Stimulated activated CD8-positive, alpha-beta memory T cell treated with anti-CD3 and anti-CD28 coated beads, Interleukin-7, amount 100 ng/mL, for 24 hours (primary cell): Measurements from ENCODE around the gene DAB1.

Source experiments
- DNase-seq: peaks from one replicate; pipeline ENCODE4 v3.0.0-alpha.2; 2020; ENCODE audit warnings: low read depth

The DAB1 gene

DNA sequence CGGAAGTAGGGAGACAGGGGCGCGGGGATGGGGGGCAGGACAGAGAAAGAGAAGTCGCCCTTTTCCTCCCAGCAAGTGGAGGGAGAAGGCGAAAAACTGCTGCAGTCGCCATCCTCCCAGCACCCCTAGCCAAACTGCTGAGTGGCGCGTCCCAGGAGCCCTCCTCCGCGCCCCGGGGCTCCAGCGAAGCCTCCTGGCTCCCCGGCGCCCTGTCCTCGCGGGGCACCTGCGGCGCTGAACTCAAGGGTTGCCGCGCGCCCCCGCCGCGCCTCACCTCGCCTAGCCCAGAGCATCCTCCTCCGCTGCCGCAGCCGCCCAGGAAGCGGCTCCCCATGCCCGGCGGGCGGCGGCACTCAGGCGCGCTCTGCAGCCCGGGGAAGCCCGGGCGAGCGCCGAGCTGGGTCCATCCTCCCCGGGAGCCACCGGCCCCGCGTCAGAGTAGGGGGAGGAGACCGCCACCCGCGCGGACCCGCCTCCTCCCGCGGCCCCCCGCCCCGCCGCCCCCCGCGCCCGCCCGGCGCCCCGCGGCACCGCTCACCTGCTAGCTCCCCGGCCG lies at the start of gene DAB1:
Gene DAB1 (minus strand): TSS at position 405 of the 556 bp plus-strand sequence. CDS start 133,030 bp downstream, outside the sequence.
- DNase-seq: no peak

DNA sequence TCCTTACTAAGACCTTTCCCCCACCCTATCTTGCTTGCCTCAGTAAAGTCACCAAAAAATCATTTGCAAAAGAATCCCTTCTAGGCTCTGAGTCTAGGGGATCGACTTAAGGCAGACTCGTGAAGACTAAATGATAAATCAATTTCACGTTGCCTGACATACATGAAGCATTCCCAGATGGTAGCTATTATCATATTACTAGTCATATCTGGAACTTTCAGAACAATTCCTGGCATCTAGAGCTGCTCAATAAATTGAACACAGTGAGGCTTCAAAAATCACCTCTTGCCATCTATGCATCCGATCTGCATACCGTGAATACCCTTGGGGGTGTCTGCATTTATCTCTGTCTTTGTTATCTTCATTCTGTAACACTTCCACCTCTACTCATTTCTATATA lies 49.6 kb upstream of the DAB1 start:
- no peak for DNase-seq

DNA sequence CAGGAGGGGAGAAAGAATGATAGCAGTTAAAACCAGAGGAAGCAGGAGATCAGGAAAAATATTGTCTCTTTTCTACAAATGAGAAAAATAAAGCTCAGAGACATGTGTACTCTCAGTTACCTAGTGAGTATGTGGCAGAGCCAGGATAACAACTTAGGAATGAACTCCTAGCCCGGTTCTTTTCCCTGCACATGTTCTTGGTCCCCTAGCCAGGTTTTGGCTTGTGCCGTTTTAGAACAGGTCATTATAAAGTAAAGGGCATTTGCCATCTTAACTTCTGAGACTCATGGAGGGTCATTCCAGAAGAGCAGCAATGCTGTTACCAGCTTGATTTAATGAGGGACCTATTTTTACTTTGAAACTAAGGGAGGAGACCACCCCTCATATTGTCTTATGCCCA lies 48.1 kb upstream of the DAB1 start:
- DNase-seq: no peak

DNA sequence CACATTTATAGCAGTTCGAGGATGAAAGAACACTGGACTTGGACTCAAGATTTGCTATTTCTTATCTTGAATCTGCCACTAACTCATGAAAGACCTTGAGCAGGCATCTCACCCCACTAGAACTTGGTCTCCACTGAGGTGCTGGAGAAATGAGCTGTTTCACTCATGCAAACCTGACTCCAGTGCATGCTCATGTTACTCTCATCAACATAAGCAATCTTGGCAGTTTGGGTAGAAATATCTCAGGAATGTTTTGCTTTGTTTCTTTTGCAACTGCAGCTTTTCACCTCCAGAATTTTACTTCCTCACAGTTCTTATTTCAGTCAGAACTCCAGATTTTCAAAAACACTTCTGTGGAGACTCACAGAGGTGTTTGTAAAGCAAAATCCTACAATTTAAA lies 46.2 kb upstream of the DAB1 start:
- DNase-seq: no peak

DNA sequence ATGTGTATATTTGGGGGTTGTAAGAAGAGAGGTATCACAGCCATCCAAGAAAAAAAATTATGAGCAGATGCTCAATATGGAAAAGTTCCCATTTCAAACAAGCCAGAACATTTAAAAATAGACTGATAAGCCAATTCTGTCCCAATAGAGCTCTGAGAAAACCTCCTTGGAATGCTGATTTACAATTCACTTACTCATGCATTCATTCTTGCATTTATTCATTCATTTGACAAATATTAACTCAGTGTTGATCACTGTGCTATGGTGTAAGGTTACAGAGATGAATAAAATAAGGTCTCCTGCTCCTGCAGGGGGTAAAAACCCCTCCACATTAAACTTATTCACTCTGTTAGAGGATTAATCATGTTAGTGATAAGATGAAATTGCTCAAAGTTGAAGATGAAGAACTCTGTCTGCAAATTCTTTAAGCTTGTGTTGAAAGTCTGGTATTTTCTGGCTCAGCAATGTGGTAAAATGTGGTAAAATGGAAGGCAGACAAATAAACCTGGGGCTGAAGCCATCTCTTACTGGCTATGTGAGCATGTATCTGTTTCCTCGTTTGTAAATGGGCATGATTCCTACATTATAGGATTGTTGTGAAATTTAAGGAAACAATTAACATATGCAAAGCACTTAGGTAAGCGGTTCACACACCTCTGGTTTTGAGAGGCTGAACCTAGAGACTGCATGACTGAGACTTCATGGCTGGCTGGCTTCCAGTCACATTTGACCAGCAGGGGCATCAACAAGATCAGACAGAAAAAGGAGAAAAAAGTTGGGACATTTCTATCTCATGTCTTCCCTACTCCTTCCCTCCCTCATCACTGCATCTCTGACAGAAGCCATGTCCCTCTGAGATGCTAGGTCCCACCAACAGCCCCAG lies 45.0 kb upstream of the DAB1 start:
- no peak for DNase-seq

DNA sequence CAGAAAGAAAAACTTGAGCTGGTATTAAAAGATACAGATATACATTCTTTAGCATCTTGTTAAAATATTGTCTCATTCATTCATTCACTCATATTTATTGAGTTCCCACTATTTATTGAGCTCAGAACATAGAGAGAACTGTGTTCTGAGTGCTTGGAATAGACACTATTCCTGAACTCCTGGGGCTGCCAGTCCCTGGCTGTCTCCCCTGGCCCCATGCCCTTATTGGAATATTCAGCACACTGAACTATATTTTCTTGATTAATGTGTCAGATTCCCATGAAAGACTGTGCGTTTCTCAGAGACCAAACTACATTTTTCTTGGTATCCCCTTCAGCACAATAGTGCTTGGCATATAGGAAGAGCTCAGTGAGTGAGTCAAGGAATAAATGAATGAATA lies 44.0 kb upstream of the DAB1 start:
- DNase-seq: no peak

DNA sequence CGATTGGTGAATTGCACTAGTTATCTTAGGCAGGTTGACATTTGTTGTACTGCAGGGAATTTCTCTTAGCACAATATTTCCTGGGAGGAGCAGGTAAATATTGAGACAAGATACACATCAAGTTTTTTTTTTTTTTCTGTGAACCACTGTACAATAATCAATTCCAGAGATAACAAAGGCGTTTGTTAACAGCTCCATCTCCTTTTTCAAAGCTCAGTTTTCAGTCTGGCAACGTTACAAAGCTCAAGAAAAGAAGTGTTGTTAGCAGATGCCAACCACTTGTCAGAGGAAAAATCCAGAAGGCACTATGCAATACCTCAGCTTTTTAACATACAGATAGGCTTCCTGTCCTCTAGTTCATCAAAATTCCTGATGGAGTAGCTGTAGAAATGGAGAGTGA lies 40.9 kb upstream of the DAB1 start:
- no peak for DNase-seq

DNA sequence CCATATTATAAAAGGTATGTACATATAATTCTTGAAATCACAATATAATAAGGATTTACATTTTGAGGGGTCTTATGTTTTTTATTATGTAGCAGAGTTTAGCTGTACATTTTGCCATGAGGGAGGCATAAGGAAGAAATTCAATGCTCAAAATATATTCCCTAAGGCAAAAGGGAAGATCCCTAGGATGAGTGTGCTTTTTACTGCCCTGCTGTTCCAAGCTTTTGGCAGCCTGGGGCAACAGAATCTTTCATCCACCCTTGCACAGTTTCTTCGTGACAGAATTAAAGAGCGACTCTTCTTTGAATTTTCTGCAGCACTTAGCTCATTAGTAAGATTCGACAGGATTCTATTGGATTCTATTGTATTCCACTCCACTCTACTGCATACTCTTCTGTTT lies 39.5 kb upstream of the DAB1 start:
- no peak for DNase-seq

DNA sequence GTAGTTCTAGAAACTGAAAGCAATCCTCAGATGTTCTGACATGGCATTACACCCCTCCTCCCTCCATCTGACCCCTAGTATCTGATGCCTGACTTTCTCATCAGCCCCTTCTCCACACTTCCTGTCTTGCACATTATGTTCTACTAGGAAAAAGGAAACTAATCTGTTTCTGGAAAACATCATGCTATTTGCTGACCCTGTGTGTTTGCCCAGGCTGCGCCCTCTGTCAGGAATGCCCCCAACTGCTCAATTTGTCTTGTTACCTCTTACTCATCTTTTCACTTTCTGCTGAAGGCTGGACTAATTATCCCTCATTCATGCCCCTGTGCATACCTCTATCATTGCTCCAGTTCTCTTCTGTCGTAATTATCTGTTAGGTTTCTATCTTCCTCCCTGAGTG lies 37.5 kb upstream of the DAB1 start:
- DNase-seq: no peak

DNA sequence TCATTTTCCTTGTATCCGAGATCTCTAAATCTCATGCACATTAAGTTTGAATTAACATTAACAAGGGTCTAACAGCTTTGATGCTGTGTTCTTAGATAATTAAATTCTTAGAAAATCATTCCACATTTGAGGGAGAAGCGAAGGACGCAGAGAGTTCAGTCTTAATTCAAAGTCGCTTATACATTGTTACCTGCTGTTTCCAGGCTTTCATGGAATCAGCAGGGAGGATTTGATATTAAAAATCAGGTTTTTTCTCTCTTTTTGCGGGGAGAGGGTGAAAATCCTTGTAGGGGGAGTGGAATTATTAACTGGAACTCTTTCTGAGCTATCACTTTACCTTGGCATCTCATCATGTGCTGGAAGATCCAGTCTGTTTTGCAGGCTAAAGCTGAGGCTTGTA lies 27.7 kb upstream of the DAB1 start:
- no peak for DNase-seq

DNA sequence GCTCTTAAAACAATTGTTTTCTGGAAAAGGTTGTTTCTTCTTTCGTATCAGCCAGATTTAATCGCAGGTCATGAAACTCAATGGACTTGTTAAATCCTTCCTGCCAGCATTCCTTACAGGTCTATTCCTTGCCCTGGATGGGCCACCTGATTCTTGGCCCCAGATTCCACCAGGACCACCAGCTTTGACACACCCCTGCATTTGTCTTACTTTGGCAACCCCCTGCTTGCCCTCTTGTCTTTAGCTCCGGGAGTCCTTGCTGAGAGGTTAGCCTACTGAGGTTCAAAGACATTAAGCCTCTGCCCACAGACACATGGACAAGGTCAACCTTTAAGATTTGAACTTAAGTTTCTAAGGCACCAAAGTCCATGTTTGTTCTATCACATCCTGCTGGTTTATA lies 27.1 kb upstream of the DAB1 start:
- DNase-seq: no peak

DNA sequence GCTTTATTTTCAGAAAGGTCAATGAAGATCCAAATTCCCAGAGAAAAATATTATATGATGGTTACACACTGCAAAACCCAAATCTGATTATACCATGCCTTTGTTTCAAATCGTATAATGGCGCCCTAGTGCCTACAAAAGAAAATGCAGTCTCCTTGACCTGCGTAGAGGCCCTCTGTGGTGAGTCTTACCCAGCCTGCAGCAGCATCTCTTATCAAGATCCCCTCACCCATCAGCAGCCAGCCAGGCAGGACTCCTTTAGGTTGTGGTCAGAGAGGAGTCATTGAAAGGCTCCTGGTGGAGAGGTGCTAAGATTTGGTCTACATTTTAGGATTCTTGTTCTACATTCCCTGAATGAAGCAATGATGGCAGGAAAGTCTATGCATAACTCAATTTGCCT lies 23.7 kb upstream of the DAB1 start:
- DNase-seq: no peak

DNA sequence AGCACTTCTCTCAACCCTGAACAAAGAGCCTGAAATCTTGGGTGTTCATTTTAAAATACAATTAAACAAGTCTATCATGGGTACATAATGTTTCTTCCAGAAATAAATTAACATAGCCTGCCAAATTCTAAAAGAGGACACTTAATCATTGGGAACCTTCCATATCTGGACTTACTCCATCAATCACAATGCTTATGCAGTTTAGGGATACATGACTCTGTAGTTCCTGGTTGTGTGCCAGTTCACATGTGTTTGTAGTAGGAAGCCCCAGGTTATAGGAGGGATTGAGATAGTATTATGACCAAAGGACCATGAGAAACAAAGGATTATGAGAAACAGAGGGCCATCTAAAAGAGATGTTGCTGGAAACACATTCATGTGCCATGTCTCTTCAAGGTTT lies 19.1 kb upstream of the DAB1 start:
- no peak for DNase-seq

DNA sequence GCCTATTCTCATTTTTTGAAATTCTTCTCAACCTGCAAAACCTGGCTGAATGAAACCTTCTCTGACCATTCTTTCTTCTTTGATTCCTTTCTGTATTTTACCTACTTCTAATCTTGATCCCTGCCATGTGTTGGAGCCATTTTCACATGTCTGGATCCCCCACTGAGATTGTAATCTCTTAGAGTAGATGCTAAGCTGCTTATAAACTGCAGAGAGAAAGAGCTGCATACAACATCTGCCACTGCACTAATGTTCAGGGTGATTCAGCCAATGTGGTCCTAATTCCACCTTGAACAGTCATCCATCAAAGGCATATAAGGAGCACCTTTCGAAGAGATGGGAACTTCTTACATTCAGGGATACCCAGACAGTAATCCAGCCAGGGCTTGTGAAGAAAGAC lies 16.2 kb upstream of the DAB1 start:
- DNase-seq: no peak

DNA sequence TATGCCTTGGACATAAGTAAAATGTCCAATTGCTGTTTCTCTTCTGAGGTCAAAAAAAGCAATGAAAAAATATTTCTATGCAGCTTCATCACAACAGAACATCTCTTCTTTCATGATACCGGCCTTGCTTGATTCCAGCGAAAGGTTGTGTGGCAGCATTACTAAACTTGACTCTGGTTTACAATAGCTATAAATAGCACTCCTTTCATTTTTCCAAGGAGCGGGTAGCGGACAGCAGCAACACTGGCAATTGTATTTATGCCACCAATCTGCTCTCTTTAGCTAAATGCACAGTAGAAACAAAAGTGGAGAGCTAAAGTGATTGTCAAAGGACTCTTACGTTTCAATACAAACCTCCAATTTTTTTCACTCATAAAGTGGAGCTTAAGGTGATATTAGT lies 7.5 kb upstream of the DAB1 start:
- DNase-seq: no peak

DNA sequence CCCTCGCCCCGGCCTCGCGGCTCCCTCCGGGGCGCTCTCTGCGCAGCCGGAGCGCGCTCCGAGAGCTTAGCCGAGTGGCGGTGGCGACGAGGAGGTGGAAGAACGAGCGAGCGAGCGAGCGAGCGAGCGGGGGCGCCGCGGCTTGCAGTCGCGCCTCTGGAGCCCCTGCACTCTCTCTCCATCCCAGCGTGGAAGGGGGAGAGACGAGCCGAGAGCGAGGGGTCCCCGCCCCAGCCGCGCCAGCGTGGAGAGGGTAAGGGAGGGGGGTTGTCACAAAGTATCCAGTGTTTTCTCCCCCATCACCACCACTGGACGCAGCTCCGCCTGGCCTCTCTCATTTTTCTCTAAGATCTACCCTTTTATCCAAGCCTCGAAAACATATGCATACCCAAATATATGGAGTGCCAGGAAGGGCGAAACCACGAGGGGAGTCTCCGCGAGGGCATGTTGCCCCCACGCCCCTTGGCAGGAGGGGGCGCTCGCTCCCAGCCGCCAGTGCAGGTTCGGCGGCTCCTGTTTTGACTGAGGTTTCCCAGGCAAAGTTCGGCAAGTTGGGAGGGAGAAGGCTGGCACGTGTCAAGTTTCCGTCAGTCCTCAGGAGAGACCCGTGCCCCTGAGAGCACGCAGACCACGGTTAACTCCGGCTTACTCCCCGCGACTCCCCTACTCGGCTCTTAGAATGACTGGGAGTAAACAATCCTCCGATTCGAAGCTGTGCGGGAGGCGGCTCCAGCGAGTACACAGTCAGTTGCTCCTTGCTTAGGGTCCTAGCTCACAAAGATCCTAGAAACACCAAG lies 569 bp upstream of the DAB1 start:
- DNase-seq: no peak

DNA sequence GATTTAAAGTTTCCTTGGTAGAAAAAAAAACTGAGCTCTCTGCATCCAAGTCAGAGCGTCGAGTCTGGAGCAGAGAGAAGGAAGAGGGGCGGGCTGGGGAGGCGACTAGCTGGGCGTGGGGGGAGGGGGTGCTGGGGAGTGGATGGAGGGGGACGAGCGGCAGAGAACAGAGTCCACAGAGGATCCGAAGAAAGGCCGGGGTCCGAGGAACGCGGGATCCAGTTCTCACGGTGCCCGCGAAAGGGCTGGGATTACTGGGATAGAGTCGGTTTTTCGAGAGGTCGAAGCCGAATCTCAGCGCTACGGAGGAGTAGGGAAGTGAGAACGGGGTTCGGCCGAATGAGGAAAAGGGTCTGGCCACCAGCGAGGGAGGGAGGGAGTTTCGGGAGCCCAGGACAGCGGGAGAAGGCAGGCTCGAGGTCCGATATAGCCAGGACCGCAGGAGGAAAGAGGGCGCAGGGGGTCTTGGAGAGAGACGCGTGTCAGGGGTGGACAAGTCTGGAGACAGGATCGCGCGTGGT lies 665 bp downstream of the DAB1 start:
- no peak for DNase-seq

DNA sequence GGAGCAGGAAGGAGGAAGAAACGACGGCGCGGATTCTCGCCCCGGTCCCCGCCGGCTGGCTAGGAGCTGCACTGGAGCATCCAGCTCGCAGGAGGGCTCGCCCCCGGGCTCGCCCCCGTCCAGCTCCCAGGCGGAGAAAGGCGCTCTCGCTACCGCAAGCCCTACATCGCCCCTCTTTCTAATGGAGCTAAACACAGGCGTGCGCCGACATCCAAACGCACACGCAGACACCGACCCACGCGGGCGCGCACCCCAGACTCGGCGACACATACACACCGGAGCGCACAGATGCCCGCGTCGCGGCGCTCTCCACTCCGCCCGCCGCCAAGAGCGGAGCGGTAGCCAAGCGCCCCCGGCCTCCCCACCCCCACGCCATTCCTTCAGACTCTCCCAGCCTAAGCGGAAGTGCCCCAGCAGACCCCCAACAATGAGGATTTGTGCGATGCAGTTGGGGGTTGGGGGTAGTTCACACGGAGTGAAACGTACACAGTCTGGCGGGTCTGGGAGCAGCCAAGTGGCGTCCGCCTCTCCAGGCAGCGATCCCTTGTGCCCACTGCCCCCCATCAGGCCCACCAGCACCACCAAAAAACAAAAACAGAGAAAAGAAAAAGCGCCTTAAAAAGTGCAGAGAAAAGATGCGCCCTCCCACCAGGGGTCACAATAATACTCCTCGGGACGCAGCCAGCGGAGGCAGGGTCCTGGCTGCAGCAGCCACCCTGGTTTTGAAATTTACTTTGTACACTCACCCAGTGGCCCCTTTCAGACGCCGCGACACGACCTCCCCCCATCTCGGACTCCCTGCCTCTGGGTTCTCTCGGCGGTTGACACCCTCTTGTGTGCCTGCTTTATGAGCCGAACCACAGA lies 1.4 kb downstream of the DAB1 start:
- no peak for DNase-seq

DNA sequence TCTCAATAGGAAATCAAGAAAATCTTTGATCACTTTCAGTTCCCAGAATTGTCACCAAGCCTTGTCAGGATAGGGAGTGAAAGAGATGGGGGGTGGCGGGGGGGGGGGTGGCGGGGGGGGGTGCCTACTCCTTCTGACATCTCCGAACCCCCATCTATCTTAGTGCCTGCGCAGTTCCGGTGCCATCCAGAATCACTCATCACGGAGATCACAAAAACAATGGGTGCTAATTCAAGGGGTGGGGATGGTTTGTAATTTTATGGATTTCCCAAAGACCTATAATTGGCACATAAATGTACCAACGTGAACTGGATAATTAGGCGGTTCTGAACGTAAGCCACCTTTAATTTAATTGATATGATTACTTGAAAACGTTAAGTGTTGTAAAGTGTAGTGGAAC lies 2.1 kb downstream of the DAB1 start:
- no peak for DNase-seq

DNA sequence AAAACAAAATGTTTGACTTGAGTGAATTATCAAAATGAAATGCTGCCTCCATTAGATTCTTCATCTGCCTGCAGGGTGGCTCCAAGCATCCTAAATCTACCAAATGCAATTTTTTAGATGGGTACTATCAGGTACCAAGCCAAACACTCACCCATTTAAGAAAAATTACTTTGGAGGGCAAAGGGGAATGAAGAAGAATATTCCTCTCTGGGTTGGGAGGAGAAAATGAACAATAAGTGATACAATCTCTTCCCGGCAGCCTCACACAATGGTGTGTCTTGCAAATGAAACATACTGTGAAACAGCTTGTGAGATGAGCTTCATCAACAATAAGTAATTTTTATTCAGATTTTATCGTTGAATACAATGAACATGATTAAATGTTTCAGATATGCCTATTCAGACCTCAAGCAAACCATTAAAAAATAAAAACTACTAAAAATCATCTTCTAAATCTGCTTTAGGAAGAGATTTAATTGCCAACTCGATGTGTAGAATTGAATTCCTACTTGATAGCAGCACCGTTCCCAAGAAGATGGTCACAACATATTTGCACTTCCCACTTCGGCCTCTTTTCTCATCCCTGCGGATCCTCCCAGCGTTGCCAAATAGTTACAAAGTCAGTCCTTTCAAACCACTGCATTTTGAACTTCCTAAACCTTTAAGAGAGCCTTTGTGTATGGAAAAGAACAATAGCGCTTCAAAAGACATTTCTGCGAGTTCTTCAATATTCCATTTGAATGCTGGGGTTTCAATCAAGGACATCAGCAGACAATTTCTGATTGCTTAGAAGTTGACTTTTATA lies 2.7 kb downstream of the DAB1 start:
- DNase-seq: no peak

DNA sequence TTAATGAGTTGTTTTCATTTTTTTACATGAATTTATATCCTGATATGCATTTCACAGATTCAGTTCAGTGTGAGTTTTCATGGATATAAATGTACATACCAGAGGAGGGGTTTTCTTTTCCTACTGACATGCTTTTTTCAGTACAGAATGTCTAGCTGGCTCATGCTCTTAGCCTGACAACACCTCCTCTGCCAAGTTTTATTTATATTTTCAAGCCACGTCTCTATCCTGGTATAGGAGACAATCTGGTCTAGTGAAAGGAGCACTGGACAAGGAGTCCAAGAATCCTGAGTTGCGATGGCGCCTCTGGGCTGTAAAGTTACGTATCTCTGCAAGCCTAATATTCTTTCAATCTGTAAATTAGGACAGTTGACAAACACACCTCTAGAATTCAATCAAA lies 4.9 kb downstream of the DAB1 start:
- DNase-seq: no peak
